NB4 (cell line): ENCODE results near the gene METTL25B.

ENCODE experiments used
- CTCF ChIP-seq: IDR thresholded peaks from one replicate; pipeline ENCODE4 v1.5.1; 2012; ENCODE audit warnings: low read depth, low read length
- MYC ChIP-seq: IDR thresholded peaks from 2 replicates; pipeline ENCODE4 v1.6.1; 2011; ENCODE audit warnings: low read depth, low read length
- POLR2A ChIP-seq: IDR thresholded peaks from 2 replicates; pipeline ENCODE4 v1.6.1; 2011; ENCODE audit warnings: mild to moderate bottlenecking; ENCODE audit not compliant: insufficient read length; ENCODE audit errors: extremely low read depth

GRCh38 chr1:156705321-156705917 lies 22.9 kb upstream of the METTL25B start, which contains the start of gene CRABP2:
- TF ChIP-seq POLR2A (no peak), CTCF (no peak), MYC (no peak)
